K562 (cell line): ENCODE measurements around the gene ZNF581. TPM values are rescaled to one million over a fixed set of nuclear protein-coding genes. Genes with fewer than 3 reads are reported as not detected.

Experiments used
- ETV1 ChIP-seq: fragments of 450-650 bp; conservative IDR thresholded peaks from 2 replicates; pipeline ENCODE4 v1.6.1; 2016; ENCODE audit warnings: missing genetic modification characterization, control low read depth, low read depth, missing compliant biosample characterization
- GTF2F1 ChIP-seq: IDR thresholded peaks from 2 replicates; pipeline ENCODE4 v1.6.1; 2011; ENCODE audit warnings: low read depth, low read length, improper control_type of control experiment
- HDGF ChIP-seq: fragments of 450-650 bp; IDR thresholded peaks from 2 replicates; pipeline ENCODE4 v1.6.1; 2016
- HNRNPLL ChIP-seq: fragments of 200-400 bp; formaldehyde crosslinking; IDR thresholded peaks from 2 replicates; pipeline ENCODE4 v1.6.1; 2017; ENCODE audit warnings: low read length, low read depth, mild to moderate bottlenecking; ENCODE audit not compliant: poor library complexity, severe bottlenecking
- ILF3 ChIP-seq: fragments of 450-650 bp; IDR thresholded peaks from 2 replicates; pipeline ENCODE4 v1.6.1; 2018; ENCODE audit warnings: antibody characterized with exemption, mild to moderate bottlenecking, moderate library complexity, borderline replicate concordance
- MAFF ChIP-seq: IDR thresholded peaks from 2 replicates; pipeline ENCODE4 v1.6.1; 2012; ENCODE audit warnings: low read length, improper control_type of control experiment
- NFE2 ChIP-seq: IDR thresholded peaks from 2 replicates; pipeline ENCODE4 v1.6.1; 2014; ENCODE audit warnings: antibody characterized with exemption, low read depth
- SIN3B ChIP-seq: fragments of 450-650 bp; IDR thresholded peaks from 2 replicates; pipeline ENCODE4 v1.6.1; 2017; ENCODE audit warnings: low read depth, mild to moderate bottlenecking, moderate library complexity
- SMARCA4 ChIP-seq: fragments of 450-650 bp; IDR thresholded peaks from 2 replicates; pipeline ENCODE4 v1.6.1; 2016
- ZFP30 ChIP-seq: fragments of 250-450 bp; sonication (Bioruptor Pico); IDR thresholded peaks from 2 replicates; pipeline ENCODE4 v1.8.0; 2022; ENCODE audit warnings: moderate library complexity, mild to moderate bottlenecking, inconsistent platforms, borderline replicate concordance
- polyA plus RNA-seq, 8 experiments: library from polyadenylated mRNA; depleted of rRNA in 4 of 8; stranded (reverse) in 5 of 8; unstranded in 3 of 8; fragments of >200 nt; fragmentation: Nextera tagmentation in 2 of 8; fragmentation: Illumina TruSeq in 1 of 8; extraction: Ambion mirVana in 2 of 8; extraction: Trizol in 1 of 8; gene quantifications; 2 replicates each; pipeline versions ENCODE4 v1.2.1 to v1.2.3, GENCODE V29; 2011 to 2014; ENCODE audit warnings: inconsistent platforms in 1 of 8, missing spikeins in 1 of 8
- total RNA-seq, 7 experiments: library from RNA; depleted of rRNA in 6 of 7; stranded (reverse); fragments of >200 nt in 6 of 7; fragmentation: Illumina TruSeq in 2 of 7; extraction: Trizol in 2 of 7; gene quantifications; 2 replicates each; pipeline versions ENCODE4 v1.2.1 to v1.2.3, GENCODE V29; 2011 to 2021; ENCODE audit warnings: low replicate concordance in 1 of 7
- TF ChIP-seq, protein P1 (sequence below), 3 experiments: fragments of 200-800 bp in 1 of 3; fragments of 250-450 bp in 1 of 3; fragments of 450-650 bp in 1 of 3; sonication (Bioruptor Pico) in 1 of 3; sonication (Bioruptor generic) in 1 of 3; formaldehyde crosslinking in 1 of 3; IDR thresholded peaks; 2 replicates each; pipeline versions ENCODE4 v1.6.1 to v1.8.0; 2016 to 2022; ENCODE audit warnings: mild to moderate bottlenecking in 2 of 3, missing genetic modification characterization in 2 of 3, missing compliant biosample characterization in 1 of 3, moderate library complexity in 1 of 3
- TF ChIP-seq, protein P2 (sequence below): fragments of 450-650 bp; IDR thresholded peaks from 2 replicates; pipeline ENCODE4 v1.6.1; 2016; ENCODE audit warnings: mild to moderate bottlenecking, moderate library complexity
- TF ChIP-seq, protein P3 (sequence below): fragments of 250-450 bp; sonication (Bioruptor Pico); IDR thresholded peaks from 2 replicates; pipeline ENCODE4 v1.8.0; 2022; ENCODE audit warnings: inconsistent platforms, mild to moderate bottlenecking, moderate library complexity, borderline replicate concordance

ZNF581 gene
- total and polyA plus RNA-seq, 9 of the 15 experiments (the other 6 are each of a cell fraction or from before 2014, with no cell fraction given) = 2.4 to 39.4 (median 15.4) TPM

DNA sequence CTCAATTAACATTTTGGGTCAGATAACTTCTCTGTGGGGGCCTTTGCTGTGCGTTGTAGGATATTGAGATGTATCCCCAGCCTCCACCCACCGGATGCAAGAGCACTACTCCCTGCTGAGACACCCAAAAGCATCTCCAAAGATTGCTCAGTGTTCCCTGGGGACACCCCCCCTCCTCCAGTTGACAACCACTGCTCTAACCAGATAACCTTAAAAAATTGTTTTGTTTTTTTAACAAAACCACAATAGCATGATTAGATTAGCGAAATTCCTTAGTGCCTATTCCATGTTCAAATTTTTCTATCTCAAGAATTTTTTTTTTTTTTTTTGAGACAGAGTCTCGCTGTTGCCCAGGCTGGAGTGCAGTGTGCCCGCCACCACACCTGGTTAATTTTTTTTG lies 29.0 kb downstream of the ZNF581 start (continued):
- TF ChIP-seq, protein P1, sequence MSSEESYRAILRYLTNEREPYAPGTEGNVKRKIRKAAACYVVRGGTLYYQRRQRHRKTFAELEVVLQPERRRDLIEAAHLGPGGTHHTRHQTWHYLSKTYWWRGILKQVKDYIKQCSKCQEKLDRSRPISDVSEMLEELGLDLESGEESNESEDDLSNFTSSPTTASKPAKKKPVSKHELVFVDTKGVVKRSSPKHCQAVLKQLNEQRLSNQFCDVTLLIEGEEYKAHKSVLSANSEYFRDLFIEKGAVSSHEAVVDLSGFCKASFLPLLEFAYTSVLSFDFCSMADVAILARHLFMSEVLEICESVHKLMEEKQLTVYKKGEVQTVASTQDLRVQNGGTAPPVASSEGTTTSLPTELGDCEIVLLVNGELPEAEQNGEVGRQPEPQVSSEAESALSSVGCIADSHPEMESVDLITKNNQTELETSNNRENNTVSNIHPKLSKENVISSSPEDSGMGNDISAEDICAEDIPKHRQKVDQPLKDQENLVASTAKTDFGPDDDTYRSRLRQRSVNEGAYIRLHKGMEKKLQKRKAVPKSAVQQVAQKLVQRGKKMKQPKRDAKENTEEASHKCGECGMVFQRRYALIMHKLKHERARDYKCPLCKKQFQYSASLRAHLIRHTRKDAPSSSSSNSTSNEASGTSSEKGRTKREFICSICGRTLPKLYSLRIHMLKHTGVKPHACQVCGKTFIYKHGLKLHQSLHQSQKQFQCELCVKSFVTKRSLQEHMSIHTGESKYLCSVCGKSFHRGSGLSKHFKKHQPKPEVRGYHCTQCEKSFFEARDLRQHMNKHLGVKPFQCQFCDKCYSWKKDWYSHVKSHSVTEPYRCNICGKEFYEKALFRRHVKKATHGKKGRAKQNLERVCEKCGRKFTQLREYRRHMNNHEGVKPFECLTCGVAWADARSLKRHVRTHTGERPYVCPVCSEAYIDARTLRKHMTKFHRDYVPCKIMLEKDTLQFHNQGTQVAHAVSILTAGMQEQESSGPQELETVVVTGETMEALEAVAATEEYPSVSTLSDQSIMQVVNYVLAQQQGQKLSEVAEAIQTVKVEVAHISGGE (CRISPR knock-in tag; IDR thresholded peaks at IDR 0.05) = peak in 1 of 3 experiments; percentile 54; a peak in 1 of 6 replicates
- TF ChIP-seq HDGF (no peak), SIN3B (no peak), ZFP30 (CRISPR knock-in tag) (no peak), MAFF (no peak), ETV1 (peak; percentile 56; the same call in 1 of the 2 replicates), GTF2F1 (no peak), ILF3 (no peak), NFE2 (no peak), HNRNPLL (no peak), SMARCA4 (peak; percentile 68)
- TF ChIP-seq, protein P2, sequence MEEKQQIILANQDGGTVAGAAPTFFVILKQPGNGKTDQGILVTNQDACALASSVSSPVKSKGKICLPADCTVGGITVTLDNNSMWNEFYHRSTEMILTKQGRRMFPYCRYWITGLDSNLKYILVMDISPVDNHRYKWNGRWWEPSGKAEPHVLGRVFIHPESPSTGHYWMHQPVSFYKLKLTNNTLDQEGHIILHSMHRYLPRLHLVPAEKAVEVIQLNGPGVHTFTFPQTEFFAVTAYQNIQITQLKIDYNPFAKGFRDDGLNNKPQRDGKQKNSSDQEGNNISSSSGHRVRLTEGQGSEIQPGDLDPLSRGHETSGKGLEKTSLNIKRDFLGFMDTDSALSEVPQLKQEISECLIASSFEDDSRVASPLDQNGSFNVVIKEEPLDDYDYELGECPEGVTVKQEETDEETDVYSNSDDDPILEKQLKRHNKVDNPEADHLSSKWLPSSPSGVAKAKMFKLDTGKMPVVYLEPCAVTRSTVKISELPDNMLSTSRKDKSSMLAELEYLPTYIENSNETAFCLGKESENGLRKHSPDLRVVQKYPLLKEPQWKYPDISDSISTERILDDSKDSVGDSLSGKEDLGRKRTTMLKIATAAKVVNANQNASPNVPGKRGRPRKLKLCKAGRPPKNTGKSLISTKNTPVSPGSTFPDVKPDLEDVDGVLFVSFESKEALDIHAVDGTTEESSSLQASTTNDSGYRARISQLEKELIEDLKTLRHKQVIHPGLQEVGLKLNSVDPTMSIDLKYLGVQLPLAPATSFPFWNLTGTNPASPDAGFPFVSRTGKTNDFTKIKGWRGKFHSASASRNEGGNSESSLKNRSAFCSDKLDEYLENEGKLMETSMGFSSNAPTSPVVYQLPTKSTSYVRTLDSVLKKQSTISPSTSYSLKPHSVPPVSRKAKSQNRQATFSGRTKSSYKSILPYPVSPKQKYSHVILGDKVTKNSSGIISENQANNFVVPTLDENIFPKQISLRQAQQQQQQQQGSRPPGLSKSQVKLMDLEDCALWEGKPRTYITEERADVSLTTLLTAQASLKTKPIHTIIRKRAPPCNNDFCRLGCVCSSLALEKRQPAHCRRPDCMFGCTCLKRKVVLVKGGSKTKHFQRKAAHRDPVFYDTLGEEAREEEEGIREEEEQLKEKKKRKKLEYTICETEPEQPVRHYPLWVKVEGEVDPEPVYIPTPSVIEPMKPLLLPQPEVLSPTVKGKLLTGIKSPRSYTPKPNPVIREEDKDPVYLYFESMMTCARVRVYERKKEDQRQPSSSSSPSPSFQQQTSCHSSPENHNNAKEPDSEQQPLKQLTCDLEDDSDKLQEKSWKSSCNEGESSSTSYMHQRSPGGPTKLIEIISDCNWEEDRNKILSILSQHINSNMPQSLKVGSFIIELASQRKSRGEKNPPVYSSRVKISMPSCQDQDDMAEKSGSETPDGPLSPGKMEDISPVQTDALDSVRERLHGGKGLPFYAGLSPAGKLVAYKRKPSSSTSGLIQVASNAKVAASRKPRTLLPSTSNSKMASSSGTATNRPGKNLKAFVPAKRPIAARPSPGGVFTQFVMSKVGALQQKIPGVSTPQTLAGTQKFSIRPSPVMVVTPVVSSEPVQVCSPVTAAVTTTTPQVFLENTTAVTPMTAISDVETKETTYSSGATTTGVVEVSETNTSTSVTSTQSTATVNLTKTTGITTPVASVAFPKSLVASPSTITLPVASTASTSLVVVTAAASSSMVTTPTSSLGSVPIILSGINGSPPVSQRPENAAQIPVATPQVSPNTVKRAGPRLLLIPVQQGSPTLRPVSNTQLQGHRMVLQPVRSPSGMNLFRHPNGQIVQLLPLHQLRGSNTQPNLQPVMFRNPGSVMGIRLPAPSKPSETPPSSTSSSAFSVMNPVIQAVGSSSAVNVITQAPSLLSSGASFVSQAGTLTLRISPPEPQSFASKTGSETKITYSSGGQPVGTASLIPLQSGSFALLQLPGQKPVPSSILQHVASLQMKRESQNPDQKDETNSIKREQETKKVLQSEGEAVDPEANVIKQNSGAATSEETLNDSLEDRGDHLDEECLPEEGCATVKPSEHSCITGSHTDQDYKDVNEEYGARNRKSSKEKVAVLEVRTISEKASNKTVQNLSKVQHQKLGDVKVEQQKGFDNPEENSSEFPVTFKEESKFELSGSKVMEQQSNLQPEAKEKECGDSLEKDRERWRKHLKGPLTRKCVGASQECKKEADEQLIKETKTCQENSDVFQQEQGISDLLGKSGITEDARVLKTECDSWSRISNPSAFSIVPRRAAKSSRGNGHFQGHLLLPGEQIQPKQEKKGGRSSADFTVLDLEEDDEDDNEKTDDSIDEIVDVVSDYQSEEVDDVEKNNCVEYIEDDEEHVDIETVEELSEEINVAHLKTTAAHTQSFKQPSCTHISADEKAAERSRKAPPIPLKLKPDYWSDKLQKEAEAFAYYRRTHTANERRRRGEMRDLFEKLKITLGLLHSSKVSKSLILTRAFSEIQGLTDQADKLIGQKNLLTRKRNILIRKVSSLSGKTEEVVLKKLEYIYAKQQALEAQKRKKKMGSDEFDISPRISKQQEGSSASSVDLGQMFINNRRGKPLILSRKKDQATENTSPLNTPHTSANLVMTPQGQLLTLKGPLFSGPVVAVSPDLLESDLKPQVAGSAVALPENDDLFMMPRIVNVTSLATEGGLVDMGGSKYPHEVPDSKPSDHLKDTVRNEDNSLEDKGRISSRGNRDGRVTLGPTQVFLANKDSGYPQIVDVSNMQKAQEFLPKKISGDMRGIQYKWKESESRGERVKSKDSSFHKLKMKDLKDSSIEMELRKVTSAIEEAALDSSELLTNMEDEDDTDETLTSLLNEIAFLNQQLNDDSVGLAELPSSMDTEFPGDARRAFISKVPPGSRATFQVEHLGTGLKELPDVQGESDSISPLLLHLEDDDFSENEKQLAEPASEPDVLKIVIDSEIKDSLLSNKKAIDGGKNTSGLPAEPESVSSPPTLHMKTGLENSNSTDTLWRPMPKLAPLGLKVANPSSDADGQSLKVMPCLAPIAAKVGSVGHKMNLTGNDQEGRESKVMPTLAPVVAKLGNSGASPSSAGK = no peak
- TF ChIP-seq, protein P3, sequence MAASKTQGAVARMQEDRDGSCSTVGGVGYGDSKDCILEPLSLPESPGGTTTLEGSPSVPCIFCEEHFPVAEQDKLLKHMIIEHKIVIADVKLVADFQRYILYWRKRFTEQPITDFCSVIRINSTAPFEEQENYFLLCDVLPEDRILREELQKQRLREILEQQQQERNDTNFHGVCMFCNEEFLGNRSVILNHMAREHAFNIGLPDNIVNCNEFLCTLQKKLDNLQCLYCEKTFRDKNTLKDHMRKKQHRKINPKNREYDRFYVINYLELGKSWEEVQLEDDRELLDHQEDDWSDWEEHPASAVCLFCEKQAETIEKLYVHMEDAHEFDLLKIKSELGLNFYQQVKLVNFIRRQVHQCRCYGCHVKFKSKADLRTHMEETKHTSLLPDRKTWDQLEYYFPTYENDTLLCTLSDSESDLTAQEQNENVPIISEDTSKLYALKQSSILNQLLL (CRISPR knock-in tag) = no peak
